ENCODE measurements around the gene JAK3.

GRCh38 chr19:17873786-17874757 lies 26.3 kb upstream of the JAK3 start:
- TF ChIP-seq CTCF (IDR thresholded peaks at IDR 0.05; ENCODE audit: low read length) (no peak), EZH2 (IDR thresholded peaks at IDR 0.05; ENCODE audit: borderline replicate concordance, low read length) (no peak)
